Mesothelial cell of epicardium (in vitro differentiated cells): ENCODE results near the gene KIAA1549. TPM values are rescaled to one million over a fixed set of nuclear protein-coding genes. Genes with fewer than 3 reads are reported as not detected.

Source experiments
- DNase-seq, 2 experiments: peaks; one replicate each; pipeline ENCODE4 v3.0.0; 2021; ENCODE audit warnings: low spot score in 2 of 2; ENCODE audit not compliant: unreplicated experiment in 2 of 2
- H3K27ac Mint-ChIP-seq: 2 replicates; pipeline ENCODE4 v1.8.0; 2021; ENCODE audit warnings: mixed read lengths
- H3K27me3 Mint-ChIP-seq: 2 replicates; pipeline ENCODE4 v1.8.0; 2021; ENCODE audit warnings: low read depth, mixed read lengths
- H3K36me3 Mint-ChIP-seq: 2 replicates; pipeline ENCODE4 v1.8.0; 2021; ENCODE audit warnings: mixed read lengths
- H3K4me1 Mint-ChIP-seq: 2 replicates; pipeline ENCODE4 v1.8.0; 2021; ENCODE audit warnings: mixed read lengths
- H3K4me3 Mint-ChIP-seq: 2 replicates; pipeline ENCODE4 v1.8.0; 2021; ENCODE audit warnings: mild to moderate bottlenecking, moderate library complexity, mixed read lengths
- H3K9me3 Mint-ChIP-seq: 2 replicates; pipeline ENCODE4 v1.8.0; 2021; ENCODE audit warnings: mixed read lengths
- total RNA-seq: library from RNA; stranded (reverse); gene quantifications from 3 replicates; pipeline ENCODE4 v1.2.1, GENCODE V29; 2021
- TF ChIP-seq, protein P1 (sequence below): fragments of 200-600 bp; sonication (generic); IDR thresholded peaks from one replicate; pipeline ENCODE4 v1.5.0; 2021; ENCODE audit warnings: antibody characterized with exemption; ENCODE audit not compliant: unreplicated experiment

Gene KIAA1549
- total RNA-seq, 1 donor from 2014 or later, result 34.8 TPM

DNA sequence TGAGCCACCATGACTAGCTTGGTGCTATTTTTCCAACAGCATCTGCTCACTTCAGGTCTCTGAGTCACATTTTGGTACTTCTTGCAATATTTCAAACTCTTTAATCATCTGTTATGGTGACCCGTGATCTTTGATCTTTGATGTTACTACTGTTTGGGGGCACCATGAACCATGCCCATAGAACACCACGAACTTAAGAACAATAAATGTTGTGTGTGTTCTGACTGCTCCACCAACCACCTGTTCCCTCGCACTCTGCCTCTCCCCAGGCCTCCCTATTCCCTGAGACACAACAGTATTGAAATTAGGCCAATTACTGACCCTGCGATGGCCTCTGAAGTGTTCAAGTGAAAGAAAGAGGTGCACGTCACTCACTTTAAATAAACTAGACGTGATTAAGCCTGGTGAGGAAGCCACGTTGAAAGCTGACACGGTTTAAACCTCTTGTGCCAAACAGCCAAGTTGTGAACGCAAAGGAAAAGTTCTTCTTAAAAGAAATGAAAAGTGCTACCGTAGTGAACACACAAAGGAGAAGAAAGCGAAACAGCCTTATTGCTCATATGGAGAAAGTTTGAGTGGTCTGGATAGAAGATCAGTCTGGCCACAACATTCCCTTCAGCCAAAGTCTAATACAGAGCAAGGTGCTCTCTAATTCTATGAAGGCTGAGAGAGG, 156.0 kb downstream of the KIAA1549 start:
- Mint-ChIP-seq H3K4me3 (no peak overlapping the region), H3K27me3 (no peaks in the 10 kb centered on the region), H3K9me3 (peaks cover 13% of the 10 kb centered on the region)

DNA sequence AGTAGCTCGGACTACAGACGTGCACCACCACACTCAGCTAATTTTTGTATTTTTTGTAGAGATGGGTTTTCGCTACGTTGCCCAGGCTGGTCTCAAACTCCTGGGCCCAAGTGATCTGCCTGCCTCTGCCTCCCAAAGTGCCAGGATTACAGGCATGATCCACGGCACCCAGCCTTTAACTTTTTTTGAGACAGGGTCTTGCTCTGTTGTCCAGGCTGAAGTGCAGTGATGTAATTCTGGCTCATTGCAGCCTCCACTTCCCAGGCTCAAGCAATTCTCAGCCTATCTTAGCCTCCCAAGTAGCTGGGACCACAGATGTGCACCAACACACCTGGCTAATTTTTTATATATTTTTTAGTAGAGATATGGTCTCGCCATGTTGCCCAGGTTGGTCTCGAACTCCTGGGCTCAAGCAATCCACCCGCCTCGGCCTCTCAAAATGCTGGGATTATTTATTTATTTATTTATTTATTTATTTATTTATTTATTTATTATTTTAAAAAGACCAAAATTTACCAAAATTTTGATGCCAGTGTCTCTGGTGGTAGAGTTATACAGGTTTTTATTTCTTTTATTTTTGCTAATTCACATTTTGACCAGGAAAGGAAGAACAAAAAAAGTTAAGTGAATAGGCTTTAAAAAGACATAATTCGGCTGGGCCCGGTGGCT, 158.2 kb downstream of the KIAA1549 start:
- Mint-ChIP-seq H3K9me3 (peaks cover 18% of the 10 kb centered on the region), H3K36me3 (peaks cover 3% of the 10 kb centered on the region), H3K4me3 (no peak overlapping the region), H3K27ac (no peak overlapping the region), H3K4me1 (no peaks in the 10 kb centered on the region), H3K27me3 (no peaks in the 10 kb centered on the region)
- no peak for DNase-seq
- TF ChIP-seq, protein P1, sequence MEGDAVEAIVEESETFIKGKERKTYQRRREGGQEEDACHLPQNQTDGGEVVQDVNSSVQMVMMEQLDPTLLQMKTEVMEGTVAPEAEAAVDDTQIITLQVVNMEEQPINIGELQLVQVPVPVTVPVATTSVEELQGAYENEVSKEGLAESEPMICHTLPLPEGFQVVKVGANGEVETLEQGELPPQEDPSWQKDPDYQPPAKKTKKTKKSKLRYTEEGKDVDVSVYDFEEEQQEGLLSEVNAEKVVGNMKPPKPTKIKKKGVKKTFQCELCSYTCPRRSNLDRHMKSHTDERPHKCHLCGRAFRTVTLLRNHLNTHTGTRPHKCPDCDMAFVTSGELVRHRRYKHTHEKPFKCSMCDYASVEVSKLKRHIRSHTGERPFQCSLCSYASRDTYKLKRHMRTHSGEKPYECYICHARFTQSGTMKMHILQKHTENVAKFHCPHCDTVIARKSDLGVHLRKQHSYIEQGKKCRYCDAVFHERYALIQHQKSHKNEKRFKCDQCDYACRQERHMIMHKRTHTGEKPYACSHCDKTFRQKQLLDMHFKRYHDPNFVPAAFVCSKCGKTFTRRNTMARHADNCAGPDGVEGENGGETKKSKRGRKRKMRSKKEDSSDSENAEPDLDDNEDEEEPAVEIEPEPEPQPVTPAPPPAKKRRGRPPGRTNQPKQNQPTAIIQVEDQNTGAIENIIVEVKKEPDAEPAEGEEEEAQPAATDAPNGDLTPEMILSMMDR, result no peak

More for the DNA sequence above, 156.0 kb downstream of the KIAA1549 start:
- TF ChIP-seq, protein P1, result no peak
- DNase-seq, result no peak
- no peaks in the 10 kb centered on the region for H3K4me1 Mint-ChIP-seq
- no peak overlapping the region for H3K27ac Mint-ChIP-seq
- peaks cover 3% of the 10 kb centered on the region for H3K36me3 Mint-ChIP-seq

DNA sequence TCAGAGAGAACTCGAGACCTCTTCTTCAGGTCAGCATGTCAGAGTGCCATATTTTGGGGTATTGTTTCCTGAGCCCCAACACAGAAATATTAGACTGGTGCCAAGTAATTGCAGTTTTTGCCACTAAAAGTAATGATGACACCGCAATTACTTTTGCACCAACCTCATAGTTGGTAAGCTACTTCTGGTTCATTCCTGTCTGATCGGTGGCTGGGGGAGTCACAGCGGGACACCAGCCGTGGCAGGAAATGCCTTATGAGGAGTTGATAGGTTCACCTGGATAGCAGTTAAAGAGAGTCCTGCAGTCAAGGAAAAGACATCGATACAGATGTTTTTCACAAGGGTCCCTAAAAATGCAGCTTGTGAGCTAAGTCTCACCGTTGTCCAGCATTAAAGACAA, 159.3 kb downstream of the KIAA1549 start:
- H3K4me1 Mint-ChIP-seq, result no peaks in the 10 kb centered on the region
- no peak overlapping the region for H3K4me3 Mint-ChIP-seq
- peaks cover 18% of the 10 kb centered on the region for H3K9me3 Mint-ChIP-seq
- no peaks in the 10 kb centered on the region for H3K27me3 Mint-ChIP-seq
- TF ChIP-seq, protein P1, result no peak
- peaks cover 3% of the 10 kb centered on the region for H3K36me3 Mint-ChIP-seq
- DNase-seq, result no peak
- H3K27ac Mint-ChIP-seq, result no peak overlapping the region

DNA sequence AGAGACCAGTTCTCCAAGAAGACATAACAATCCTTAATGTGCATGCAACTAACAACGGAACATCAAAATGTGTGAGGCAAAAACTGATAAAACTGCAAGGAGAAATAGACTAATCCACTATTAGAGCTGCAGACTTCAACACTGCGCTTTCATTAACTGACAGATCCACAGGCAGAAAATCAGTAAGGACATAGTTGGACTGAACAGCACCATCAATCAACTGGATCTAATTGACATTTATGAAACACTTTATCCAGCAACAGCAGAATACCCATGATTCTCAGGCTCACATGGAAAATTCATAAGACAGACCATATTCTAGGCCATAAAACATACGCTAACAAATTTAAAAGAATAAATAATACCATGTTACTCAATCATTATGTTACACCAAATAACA, 161.6 kb downstream of the KIAA1549 start:
- no peak for DNase-seq
- Mint-ChIP-seq H3K27me3 (no peaks in the 10 kb centered on the region), H3K4me3 (no peak overlapping the region), H3K9me3 (peaks cover 5% of the 10 kb centered on the region), H3K27ac (no peak overlapping the region), H3K4me1 (no peaks in the 10 kb centered on the region), H3K36me3 (no peaks in the 10 kb centered on the region)
- TF ChIP-seq, protein P1, result no peak

DNA sequence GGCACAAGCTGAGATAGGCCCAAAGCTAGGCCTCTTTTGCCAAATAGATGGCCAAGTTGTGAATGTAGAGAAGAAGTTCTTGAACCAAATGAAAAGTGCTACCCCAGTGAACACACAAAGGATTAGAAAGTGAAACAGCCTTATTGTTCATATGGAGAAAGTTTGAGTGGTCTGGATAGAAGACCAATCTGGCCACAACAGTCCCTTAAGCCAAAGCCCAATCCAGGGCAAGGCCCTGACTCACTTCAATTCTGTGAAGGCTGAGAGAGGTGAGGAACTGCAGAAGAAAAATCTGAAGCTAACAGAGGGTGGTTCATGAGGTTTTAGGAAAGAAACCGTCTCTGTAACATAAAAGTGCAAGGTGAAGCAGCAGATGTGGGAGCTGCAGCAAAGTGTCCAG, 164.5 kb downstream of the KIAA1549 start:
- Mint-ChIP-seq H3K27ac (no peak overlapping the region), H3K36me3 (no peaks in the 10 kb centered on the region), H3K27me3 (no peaks in the 10 kb centered on the region), H3K9me3 (peaks cover 5% of the 10 kb centered on the region), H3K4me1 (no peaks in the 10 kb centered on the region), H3K4me3 (no peak overlapping the region)
- TF ChIP-seq, protein P1, result no peak
- DNase-seq, result no peak
